ENCODE measurements around the gene RGL4. TPM values are rescaled to one million over a fixed set of nuclear protein-coding genes. Genes with fewer than 3 reads are reported as not detected.
"Not testable (repeated sequence)": the region's sequence is repeated elsewhere in the genome, so short reads cannot be mapped to it uniquely, and the experiment has no call there.

The RGL4 gene
- total and polyA plus RNA-seq, 7 donors: 0.04 to 0.40 (median 0.18) TPM; not detected in 3

DNA sequence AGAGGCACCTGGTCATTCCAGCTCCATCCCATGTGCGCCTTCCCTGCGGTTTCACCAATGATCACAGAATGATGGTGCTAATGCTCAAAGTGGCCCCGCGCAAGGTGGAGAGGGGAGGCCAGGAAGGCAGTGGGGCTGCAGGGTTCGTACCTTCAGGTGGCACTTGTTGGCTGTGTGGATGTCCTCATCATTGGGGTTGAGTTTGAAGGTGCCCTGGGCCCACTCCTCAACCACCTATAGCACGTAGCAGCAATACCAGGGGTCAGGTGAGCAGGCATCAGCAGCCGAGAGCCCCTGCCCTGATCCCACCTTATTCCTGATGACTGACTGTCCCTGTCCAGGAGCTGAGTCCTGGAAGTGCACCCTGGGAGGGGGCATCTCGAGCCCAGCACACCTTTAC lies 38.1 kb upstream of the RGL4 start:
- no peak for DNase-seq
- peaks cover 0 to 13% of the 10 kb centered on the region in 2 donors for H3K36me3 ChIP-seq (ENCODE audit: insufficient read depth in 1 of 2, low read depth in 1 of 2)
- intact Hi-C loops (cut with DNase I): no loop called here
- 92 to 97% (median 96%) methylated on average over 8 of the region's 8 CpGs for WGBS, 3 donors
- H3K9me3 ChIP-seq: no peaks in the 10 kb centered on the region
- H3K27me3 ChIP-seq (ENCODE audit: insufficient read depth in 3 of 3, low read length in 2 of 3): no peaks in the 10 kb centered on the region
- no peak overlapping the region for H3K4me3 ChIP-seq
- H3K4me1 ChIP-seq: no peaks in the 10 kb centered on the region
- no peak overlapping the region for H3K27ac ChIP-seq
- ATAC-seq: no peak
- TF ChIP-seq, protein P1, sequence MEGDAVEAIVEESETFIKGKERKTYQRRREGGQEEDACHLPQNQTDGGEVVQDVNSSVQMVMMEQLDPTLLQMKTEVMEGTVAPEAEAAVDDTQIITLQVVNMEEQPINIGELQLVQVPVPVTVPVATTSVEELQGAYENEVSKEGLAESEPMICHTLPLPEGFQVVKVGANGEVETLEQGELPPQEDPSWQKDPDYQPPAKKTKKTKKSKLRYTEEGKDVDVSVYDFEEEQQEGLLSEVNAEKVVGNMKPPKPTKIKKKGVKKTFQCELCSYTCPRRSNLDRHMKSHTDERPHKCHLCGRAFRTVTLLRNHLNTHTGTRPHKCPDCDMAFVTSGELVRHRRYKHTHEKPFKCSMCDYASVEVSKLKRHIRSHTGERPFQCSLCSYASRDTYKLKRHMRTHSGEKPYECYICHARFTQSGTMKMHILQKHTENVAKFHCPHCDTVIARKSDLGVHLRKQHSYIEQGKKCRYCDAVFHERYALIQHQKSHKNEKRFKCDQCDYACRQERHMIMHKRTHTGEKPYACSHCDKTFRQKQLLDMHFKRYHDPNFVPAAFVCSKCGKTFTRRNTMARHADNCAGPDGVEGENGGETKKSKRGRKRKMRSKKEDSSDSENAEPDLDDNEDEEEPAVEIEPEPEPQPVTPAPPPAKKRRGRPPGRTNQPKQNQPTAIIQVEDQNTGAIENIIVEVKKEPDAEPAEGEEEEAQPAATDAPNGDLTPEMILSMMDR (IDR thresholded peaks at IDR 0.05): no peak

DNA sequence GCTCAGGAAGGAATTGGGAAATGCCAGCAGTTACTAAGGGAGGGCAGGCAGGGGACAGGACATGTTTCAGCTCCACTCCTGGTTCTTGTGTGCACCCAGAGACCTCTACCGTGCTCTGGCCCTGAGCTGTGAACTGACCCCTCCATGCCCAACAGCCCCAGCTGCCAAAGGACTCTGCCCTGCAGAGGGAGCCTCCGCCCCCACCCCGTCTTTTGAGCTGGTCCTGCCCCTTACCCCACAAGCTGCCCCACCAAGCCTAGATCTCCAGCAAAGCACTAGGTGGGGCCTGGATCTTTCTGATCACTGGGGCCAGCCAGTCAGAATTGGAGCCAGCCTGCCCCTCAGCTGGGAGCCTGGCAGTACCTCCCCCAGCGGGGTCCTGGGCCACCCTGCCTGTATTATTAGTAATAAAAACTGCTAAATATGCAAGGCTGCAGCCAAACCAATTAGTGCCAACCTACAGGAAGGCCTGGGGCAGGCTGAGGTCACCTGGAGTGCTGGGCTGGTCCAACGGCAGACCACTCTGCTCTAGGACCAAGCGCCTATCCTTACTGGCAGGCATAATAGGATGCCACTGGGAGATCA lies 34.8 kb upstream of the RGL4 start:
- Histone ChIP-seq H3K36me3 (ENCODE audit: insufficient read depth in 1 of 2, low read depth in 1 of 2) (peaks cover 0 to 22% of the 10 kb centered on the region in 2 donors), H3K27me3 (ENCODE audit: insufficient read depth in 3 of 3, low read length in 2 of 3) (no peaks in the 10 kb centered on the region), H3K4me3 (no peak overlapping the region), H3K9me3 (no peaks in the 10 kb centered on the region), H3K4me1 (no peaks in the 10 kb centered on the region), H3K27ac (no peak overlapping the region)
- WGBS, 3 donors: 89 to 96% (median 93%) methylated on average over 6 of the region's 6 CpGs
- peak in 1 of 2 donors; percentile 42 for DNase-seq
- intact Hi-C loops (cut with DNase I): no loop called here
- peak in 2 of 4 donors; percentile 21 to 34 for ATAC-seq
- TF ChIP-seq, protein P1 (IDR thresholded peaks at IDR 0.05): no peak

DNA sequence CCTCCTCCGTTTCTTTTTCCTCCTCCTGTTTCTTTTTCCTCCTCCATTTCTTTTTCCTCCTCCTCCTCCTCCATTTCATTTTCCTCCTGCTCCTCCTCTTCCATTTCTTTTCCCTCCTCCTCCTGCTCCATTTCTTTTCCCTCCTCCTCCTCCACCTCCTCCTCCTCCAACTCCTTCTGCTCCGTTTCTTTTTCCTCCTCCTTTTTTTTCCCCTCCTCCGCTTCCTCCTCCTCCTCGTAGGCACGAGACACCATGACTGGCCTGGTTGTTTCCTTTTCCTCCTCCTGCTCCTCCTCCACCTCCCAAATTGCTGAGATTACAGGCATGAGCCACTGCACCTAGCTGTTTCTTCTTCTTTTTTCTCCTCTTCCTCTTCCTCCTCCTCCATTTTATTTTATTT lies 33.1 kb upstream of the RGL4 start:
- no peak for ATAC-seq
- H3K27me3 ChIP-seq (ENCODE audit: insufficient read depth in 3 of 3, low read length in 2 of 3): no peaks in the 10 kb centered on the region
- intact Hi-C loops (cut with DNase I): no loop called here
- no peaks in the 10 kb centered on the region for H3K4me1 ChIP-seq
- no peak overlapping the region for H3K4me3 ChIP-seq
- no peak for DNase-seq
- 71 to 80% (median 76%) methylated on average over 5 of the region's 5 CpGs for WGBS, 3 donors
- TF ChIP-seq, protein P1 (IDR thresholded peaks at IDR 0.05): no peak
- H3K9me3 ChIP-seq: no peaks in the 10 kb centered on the region
- no peak overlapping the region for H3K27ac ChIP-seq
- peaks cover 0 to 22% of the 10 kb centered on the region in 2 donors for H3K36me3 ChIP-seq (ENCODE audit: insufficient read depth in 1 of 2, low read depth in 1 of 2)

DNA sequence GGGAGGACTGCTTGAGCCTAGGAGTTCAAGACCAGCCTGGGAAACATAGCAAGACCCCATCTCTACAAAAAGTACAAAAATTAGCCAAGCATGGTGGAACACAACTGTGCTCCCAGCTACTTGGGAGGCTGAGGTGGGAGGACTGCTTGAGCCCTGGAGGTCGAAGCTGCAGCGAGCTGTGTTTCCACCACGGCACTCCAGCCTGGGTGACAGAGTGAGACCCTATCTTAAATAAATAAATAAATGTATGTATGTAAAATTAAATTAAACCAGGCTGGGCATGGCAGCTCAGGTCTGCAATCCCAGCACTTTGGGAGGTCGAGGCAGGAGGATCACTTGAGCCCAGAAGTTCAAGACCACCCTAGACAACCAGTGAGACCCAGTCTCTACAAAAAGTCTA lies 30.4 kb upstream of the RGL4 start:
- ATAC-seq; H3K9me3 ChIP-seq; intact Hi-C loops (cut with DNase I); H3K4me3 ChIP-seq; H3K27me3 ChIP-seq (ENCODE audit: insufficient read depth in 3 of 3, low read length in 2 of 3); H3K27ac ChIP-seq; H3K4me1 ChIP-seq: not testable (repeated sequence)
- WGBS, 3 donors: 94 to 99% (median 97%) methylated on average over 4 of the region's 4 CpGs
- H3K36me3 ChIP-seq (ENCODE audit: insufficient read depth in 1 of 2, low read depth in 1 of 2): peaks cover 0 to 15% of the 10 kb centered on the region in 2 donors
- peak in 1 of 2 donors; percentile 19 for DNase-seq

DNA sequence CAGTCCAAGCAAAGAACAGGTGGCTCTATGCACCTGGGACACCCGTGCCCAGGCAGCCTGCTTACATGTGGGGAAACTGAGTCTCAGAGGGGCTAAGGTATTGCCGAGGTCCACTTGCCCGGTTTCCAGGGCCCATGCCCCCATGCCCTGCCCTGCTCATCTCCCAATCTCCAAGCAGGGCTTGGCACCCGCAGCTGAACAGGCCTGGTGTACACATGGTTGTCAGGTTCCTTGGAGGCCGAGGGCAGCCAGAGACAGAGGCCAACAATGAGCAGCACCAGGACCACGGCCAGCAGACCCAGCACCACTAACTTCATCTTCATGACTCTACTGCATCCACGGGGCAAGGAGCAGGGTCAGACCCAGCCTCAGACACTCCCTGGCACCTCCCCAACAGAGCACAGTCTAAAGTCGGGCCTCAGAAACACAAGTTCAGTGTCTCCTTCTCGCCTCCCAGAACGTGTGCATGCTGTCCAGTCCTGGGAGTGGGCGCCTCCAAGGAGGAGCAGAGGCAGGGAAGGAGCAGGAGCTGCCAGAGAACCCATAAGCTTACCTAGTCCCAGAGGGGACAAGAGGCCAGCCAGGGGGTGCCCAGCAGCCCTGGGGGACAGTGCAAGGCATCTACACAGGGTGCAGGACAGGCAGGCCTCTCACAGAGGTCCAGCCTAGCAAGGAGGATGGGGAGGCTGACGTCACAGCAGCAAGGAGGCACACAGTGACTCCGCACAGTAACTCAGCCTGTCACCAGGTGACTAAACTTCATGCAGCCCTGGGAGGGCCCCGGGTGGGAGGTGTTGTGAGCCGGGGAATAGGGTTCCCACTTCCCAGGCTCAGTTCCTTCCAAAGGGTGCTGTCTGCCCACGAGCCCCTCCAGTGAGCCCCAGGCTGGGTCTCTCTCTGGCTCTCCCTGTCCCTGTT lies 20.2 kb upstream of the RGL4 start:
- Histone ChIP-seq H3K4me1 (no peaks in the 10 kb centered on the region), H3K4me3 (no peak overlapping the region), H3K27me3 (ENCODE audit: insufficient read depth in 3 of 3, low read length in 2 of 3) (no peaks in the 10 kb centered on the region), H3K9me3 (no peaks in the 10 kb centered on the region), H3K27ac (no peak overlapping the region), H3K36me3 (ENCODE audit: insufficient read depth in 1 of 2, low read depth in 1 of 2) (no peaks in the 10 kb centered on the region)
- 83 to 86% (median 84%) methylated on average over 16 of the region's 16 CpGs for WGBS, 3 donors
- intact Hi-C loops (cut with DNase I): no loop called here
- TF ChIP-seq, protein P1 (IDR thresholded peaks at IDR 0.05): no peak
- ATAC-seq (peak in 2 of 4 donors; percentile 22 to 34), DNase-seq (no peak)

DNA sequence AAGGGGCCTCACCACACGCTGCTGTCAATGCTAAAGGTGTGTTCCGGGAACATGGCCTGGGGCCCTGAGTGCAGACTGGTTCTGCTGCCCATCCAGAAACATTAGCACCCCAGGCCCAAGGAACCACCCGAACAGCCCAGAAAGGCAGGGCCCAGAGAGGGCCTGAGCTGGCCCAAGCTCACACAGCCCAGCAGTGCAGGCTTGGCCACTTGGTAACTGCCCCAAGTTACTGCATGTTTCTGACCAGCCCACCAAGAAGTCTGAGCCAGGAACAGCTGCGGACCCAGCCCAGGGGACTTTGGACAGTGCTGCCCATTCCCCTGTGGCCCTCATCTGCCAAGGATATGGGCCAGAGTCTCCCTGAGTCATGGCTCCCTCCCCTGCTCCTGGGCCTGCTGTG lies 19.4 kb upstream of the RGL4 start:
- H3K4me1 ChIP-seq; DNase-seq; H3K4me3 ChIP-seq; H3K27ac ChIP-seq; intact Hi-C loops (cut with DNase I); H3K36me3 ChIP-seq (ENCODE audit: insufficient read depth in 1 of 2, low read depth in 1 of 2); H3K27me3 ChIP-seq (ENCODE audit: insufficient read depth in 3 of 3, low read length in 2 of 3); H3K9me3 ChIP-seq: not testable (repeated sequence)
- ATAC-seq: peak in 1 of 4 donors; percentile 18
- WGBS, 3 donors: 89% methylated on average over 2 of the region's 4 CpGs; no CpG with 5 or more reads in 2 of the 3 donors

DNA sequence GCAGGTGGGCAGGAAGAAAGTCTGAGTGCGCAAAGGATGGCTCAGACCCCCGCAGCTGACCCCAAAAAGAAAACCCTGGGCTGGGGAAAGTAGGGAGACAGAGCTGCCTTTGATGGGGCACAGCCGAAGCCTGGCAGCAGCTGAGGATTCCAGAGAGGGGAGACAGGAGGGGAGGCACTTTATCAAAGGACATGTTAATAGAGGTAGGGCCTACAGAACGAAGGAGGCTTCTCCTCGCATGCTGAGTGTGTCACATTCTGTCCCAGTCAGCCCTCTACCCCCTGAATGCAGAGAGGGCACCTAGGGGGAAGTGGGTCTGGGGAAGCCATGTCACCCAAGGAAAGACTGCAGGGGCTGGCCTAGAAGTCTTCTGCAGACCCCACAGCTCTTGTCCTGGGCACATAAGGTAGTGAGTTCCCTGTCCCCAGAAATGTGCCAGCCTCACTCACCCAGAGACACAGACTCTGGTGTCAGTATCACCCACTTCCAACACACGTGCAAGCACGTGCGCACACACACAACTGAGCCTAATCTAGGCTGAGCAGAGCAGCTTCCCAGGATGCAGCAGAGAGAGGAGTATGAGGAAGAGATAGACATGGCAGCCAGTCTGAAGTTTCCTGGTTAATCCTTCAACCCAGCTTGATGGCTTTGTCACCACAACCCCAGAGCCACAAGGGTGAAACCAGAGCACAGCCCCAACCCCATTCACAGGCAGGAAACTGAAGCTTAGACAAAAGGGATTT lies 18.3 kb upstream of the RGL4 start:
- H3K9me3 ChIP-seq; H3K36me3 ChIP-seq (ENCODE audit: insufficient read depth in 1 of 2, low read depth in 1 of 2); ATAC-seq; H3K27me3 ChIP-seq (ENCODE audit: insufficient read depth in 3 of 3, low read length in 2 of 3); H3K4me3 ChIP-seq; H3K27ac ChIP-seq; intact Hi-C loops (cut with DNase I): not testable (repeated sequence)
- 90 to 93% (median 91%) methylated on average over 8 of the region's 8 CpGs for WGBS, 3 donors
- H3K4me1 ChIP-seq: peaks cover 11% of the 10 kb centered on the region
- DNase-seq: peak in 1 of 2 donors; percentile 30
